Midbrain (tissue), 1 donor: Measurements from ENCODE around the gene RNF144B.
"Not testable (repeated sequence)": the region's sequence is repeated elsewhere in the genome, so short reads cannot be mapped to it uniquely, and the experiment has no call there.

Source experiments
- DNase-seq: peaks from one replicate; lab custom pipeline; 2025; lab: John Stamatoyannopoulos, UW

The RNF144B gene

DNA sequence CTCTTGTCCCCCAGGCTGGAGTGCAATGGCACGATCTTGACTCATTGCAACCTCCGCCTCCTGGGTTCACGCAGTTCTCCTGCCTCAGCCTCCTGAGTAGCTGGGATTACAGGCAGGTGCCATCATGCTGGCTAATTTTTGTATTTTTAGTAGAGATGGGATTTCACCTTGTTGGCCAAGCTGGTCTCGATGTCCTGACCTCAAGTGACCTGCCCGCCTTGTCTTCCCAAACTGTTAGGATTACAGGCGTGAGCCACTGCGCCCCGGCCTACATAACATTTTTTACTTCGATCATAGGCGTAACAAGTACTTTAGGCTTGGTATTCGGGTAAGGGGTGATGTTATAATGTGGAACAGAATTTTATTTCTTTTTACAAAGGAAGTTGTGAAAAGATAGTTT is 22.5 kb downstream of the RNF144B start:
- not testable (repeated sequence) for DNase-seq

DNA sequence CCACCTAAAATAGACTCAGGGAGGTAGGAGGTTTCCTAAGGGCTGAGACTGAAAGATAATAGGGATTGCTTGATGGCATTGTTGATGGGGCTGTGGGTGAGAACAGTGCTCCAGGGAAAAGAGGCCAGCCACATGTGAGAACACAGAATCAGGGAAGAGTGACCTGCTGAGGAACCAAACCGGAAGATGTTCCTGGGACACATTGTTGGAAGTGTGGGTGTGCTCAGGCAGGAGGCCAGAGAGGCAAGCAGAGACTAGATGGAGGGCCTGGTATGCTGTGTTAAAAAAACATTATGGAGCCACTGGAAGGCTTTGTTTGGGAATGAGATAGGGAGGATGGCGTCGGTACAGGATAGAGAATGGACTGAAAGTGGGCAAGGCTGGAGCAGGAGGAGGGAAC is 23.3 kb downstream of the RNF144B start:
- DNase-seq = no peak

DNA sequence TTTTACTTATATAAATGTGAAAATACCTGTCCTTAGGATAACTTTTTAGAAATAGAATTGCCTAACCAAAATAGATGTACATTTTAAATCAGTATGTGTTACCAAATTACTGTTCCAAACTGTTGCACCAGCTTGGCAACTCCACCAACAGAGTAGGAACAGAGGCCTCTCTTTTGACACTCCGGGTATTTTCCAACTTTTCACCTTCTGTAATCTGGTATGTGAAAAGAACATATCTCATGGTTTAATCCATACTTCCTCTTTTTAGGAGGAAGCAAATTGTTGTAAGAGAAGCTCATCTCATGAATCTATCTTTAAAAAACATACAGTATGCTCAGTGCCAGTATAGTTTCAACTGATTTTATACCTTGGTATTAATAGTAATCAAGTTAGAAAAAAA is 24.9 kb downstream of the RNF144B start:
- no peak for DNase-seq

DNA sequence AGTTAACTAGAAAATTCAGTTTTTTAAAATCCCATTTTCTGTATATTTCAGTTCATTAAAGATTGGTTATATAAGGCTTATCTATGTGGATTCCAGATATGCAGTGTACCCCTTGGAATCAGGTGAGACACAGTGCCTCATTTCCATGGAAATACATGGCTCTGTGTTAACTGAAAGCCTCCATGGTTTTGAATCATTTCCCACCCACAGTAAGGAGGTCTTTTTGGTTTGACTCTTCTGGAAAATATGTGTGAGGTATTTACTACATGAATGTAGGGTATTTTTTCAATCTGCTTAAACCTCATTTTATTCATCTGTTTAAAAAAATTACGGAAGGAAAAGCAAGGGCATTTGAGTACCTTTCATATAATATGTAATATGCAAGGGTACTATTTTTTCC is 25.5 kb downstream of the RNF144B start:
- no peak for DNase-seq

DNA sequence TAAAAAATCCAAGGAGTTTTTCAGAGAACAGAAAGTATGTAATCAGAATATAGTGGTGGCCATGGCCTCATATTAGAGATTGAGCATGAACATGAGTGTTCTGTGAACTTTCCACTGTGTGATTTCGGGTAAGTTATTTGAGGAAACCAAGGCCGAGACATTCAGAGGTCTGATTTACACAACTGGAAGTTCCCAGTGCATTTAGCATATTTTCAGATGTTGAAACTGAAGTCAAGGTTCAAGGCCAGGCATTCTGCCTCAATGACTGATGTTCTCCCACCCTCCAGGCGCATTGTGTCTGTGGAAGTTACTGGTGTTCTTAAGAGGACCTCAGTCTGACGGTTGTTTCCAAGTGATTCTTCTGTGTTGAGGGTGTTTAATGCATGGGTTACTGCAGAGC is 26.2 kb downstream of the RNF144B start:
- DNase-seq = no peak

DNA sequence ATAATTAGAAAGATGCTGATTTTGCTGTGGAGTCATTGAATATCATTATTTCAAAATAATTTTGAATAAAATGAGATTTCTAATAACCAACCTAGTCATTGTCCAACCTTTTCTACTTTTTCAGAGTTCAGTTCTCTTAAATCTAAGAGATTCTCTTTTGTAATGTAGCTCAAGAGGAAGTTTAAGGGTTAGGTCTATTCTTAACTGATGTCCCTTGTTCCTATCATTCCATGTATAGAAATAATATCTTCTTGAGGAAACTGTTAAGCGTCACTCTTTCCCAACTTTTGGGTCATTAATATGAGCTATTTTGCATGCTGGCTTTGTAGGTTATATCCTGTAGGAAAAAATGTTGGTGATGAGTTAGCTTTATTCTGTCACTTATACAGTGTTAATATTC is 27.0 kb downstream of the RNF144B start:
- no peak for DNase-seq

DNA sequence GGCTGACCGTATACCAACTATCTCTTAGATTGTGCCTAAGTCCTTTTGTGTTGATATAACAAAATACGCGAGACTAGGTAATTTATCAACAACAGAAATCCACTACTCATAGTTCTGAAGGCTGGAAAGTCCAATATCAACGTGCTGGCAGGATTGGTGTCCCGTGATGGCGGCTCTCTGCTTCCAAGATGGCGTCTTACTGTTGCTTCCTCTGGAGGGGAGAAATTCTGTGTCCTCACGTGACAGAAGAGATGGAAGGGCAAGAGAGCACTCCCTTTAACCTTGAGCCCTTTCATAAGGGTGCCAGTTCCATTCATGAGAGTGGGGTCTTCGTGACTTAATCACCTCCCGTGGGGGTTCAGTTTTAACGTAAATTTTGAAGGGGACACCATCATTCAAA is 28.1 kb downstream of the RNF144B start:
- DNase-seq = no peak

DNA sequence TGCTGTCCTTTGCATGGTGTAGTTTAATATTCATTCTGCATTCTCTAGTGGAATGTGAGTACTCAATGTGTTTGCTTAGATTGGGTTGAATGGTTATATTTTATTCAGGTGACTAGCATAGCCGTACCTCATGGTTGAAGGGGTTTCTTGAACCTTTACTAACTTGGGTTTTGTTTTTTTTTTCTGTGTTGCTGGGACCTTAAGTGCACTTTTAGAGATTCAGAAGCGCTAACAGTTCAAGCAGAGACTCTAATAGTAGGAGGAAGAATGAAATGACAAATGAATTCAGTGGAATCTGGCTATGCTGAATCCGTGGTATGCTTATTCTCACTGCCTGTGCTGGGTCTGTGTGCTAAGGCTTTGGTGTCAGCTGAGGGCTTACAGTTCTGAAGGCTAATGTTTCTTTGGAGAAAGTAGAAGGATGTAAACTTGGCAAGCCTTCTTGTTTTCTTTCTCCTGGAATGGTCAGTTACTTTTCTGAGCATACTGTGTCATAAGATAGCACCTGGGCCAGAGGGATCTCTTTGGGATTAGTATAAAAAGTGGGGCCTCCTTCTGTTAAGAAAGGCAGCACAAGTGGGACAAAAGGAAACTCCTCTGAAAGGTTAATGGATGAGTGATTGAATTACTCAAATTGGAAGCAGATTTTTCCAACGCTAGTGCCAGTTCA is 28.7 kb downstream of the RNF144B start:
- DNase-seq = no peak

DNA sequence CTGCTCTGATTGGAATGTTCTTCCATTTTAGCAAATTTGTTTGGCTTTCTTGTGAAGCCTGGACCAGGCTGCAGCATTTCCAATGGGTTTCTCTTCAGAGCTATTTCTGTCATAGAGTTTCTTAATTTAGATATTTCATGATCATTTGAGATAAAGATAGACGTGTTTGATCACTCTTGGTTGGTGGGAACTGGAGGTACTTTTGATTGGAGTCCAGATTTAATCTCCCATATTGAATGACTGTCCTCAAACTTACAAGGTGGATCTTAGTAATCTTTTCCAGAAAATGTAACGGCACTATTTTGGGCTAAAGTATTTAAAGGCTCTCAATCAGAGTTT is 29.2 kb downstream of the RNF144B start:
- no peak for DNase-seq

DNA sequence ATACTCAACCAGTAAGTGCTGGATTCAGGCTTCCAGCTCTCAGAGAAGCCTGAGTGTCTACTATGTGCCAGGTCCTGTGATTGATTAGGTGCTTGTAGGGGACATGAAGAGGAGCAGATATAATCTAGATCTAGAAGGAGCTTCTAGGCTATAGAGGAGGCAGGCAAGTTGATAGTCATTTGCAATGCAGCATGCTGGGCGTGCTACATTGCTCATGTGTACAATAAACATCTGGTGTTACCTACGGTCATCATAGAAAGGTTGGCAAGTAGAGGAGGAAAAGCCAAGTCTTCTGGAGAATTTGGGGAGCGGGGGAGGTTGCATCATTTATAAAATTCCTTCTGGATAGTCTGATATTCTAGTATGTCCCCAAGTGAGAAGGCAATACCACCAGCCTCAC is 33.2 kb downstream of the RNF144B start:
- DNase-seq = no peak

DNA sequence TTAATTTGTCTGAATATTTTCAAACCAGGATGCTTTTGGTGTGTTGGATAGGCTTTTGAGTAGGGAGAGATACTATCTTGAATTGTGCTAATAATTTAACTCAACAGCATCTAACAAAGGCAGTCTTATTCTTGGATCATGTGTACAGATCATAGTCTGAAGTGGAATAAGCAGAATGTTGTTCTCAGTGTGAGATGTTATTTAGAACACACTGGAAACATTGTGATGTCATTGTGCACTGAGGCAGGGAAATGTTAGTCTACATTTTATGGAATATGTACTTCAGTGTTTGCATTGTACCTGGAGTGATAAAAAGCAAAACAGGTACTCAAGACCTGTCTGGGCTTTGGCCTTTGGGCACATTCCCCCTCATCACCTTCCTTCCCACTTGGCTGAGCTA is 35.0 kb downstream of the RNF144B start:
- no peak for DNase-seq

DNA sequence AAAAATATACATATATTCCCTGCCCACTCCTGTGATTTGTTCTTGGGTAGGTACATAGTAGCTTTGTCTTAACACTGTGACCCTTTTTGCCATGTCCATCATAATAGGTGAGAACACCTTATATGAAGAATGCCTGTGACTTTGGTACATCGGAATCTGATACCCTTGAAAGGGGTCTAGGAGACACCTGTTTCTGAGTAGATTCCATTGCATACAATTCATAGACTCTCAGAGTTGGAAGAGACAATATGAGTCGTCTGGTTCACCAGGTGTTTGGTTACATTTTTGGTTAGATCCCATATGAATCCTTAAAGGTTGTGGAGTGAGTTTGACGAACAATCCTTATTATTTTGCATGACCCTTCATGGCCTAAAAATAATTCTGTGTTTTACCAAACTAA is 36.3 kb downstream of the RNF144B start:
- no peak for DNase-seq

DNA sequence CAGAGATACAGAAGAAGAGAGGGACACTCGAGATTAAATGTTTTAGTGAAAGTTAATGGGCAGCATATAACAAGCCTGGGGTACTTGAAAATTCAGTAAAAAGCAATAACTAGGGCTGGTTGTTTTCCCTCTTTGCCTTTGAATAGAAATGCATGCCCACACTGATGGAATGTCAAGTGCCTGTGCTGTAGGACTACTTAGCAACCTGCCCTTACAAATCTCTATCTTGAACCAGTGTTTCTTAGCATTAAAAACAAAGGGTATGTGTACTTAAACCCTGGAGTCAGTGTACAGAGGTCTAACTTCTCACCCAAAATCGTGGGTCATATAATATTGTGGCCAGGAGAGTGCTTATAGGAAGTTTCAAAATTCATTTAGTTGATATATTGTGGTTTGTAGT is 37.1 kb downstream of the RNF144B start:
- no peak for DNase-seq

DNA sequence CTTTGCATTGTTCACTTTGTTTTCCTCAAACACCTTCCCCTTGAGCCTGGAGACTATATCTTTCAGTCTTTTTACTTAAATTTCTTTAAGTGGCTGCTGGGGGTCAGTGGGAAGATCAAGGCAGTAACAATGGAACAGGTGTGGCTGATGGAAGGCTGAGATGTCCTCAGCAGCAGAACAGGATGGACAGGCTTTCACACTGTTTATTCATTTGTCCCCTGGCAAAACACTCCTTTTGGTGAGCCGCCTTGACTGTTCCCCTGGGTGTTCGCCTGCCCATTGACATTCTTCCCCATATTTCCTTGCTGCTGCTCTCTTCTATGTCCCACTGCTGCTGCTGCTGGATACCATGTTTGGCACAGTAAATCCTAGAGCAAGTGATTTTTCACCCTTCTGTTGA is 38.1 kb downstream of the RNF144B start:
- no peak for DNase-seq

DNA sequence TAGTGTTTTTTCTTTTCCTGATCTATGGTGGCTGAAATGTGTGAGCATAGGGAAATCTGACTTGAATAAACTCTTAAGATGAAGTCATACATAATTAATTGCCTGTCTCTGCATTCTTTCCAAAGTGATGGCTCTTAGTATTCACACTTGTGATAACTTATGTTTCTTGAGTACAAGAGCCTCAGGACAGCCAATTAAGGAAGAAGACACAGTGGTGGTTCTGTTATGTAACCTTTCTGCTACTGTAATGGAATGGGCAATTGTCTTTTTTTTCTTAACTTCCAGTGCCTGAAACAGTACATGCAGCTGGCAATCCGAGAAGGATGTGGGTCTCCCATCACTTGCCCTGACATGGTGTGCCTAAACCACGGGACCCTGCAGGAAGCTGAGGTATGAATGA is 40.1 kb downstream of the RNF144B start:
- no peak for DNase-seq

DNA sequence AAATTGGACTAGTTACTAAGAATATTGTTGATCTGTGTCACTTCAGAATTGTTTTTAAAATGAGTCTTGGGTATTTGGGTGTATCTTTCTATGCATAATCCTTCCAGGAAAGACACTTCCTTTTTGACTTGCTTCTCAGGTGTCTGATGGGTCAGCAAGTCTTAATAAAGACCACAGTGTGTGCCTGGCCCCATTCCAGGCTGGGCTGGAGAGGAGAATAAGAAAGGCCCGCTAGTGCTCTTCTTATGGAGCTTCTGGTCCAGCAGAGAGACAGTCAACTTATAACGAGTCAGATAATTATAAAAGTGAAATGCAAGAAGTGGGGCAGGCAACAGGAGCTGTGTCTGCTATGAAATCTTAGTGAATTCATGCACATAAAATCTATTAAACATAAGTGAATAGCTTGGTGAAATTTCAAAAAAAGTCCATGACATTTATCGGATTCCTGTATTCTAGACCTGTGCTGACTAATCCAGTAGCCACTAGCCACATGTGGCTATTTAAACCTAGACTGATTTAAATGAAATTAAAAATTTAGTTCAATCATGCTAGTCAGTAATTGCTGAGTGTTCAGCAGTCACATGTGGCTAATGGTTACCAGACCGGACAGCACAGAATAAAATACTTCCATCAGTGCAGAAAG is 42.6 kb downstream of the RNF144B start:
- DNase-seq = no peak

DNA sequence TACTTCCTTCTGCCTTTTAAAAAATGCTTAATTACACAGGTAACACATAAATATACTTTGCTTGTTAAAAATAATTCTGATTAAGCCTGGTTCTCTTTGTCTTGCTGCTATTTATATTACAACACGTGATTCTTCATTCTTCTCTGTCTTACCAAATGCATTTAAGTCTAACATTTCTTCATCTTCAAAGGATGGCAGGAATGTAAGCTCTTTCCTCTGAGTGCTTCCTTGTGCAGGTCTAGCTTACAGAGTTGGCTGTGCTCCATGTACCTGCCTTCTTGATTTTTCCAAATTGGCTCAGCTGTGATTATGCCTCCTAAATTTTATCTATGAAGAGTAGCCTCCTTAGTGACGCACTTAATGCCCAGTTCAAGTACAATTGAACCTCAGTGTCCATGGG is 44.4 kb downstream of the RNF144B start:
- DNase-seq = no peak

DNA sequence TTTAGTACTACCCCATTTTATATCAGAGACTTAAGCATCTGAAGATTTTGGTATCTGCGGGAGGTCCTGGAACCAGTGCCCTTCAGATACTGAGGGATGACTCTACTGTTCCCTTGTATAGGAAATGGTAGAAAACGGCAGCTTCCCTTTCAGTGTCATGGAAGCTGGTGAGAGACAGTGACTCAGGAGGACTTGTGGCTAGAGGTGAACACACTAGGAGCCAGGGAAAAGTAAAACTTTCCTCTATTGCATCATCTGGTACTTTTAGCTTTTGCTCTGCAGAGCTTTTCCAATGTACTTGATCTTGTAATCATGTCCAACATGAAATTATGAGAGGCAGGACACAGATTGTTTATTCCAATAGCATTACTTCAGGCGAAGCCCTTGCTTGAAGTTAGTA is 45.0 kb downstream of the RNF144B start:
- DNase-seq = no peak

DNA sequence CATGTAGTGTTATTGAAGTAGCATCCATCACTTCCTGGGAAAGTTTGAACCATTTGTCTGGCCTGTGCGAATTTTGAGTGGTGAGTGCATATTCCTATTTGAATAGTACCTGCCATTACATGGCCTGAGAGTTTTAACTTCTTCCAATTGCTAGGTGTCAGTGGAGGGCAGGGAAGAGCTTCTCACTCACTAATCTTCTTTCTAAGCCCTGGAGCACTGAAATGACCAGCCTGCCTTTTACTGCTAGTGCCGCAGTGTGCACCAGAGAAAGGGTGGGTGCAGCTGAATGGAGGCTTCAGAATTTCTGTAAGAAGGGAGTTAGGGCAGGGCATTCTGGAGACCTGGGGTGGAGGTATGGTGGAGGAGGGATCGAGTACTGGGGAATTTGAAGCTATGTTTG is 45.5 kb downstream of the RNF144B start:
- no peak for DNase-seq

DNA sequence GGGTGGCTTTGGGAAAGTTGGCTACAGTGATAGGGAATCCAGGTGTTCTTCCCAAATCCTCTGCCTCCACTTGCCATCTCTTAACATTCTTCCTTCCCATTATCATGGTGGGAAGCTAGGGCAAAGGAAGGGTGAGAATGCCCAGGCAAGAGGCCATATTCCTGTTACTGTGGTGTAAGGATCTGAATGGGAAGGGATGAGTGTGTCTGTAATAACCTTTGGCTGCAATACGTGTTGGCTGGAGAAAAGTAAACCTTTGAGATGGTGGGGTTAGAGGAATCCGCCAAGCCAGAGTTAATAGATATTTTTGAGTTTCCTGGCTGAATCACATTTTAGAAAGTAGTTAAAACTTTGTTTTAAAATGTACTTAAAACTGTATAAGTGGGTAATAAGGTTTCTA is 45.9 kb downstream of the RNF144B start:
- no peak for DNase-seq

DNA sequence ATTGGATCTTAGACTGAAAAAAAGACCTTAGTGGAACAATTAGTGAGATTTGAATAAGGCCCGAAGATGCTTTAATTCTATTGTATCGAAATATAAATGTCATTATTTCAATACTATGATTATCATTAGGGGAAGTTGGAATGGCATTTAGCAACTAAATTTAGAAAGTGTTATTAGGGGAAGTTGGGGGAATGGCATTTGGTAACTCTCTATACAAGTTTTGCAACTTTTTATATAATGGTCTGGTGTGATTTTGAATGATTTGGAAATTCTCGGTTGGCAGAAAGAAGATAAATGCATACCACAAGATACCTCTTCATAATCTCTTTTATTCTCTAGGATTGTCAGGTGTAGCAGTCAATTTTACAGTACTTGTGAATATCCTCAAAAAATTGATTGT is 49.2 kb downstream of the RNF144B start:
- no peak for DNase-seq

DNA sequence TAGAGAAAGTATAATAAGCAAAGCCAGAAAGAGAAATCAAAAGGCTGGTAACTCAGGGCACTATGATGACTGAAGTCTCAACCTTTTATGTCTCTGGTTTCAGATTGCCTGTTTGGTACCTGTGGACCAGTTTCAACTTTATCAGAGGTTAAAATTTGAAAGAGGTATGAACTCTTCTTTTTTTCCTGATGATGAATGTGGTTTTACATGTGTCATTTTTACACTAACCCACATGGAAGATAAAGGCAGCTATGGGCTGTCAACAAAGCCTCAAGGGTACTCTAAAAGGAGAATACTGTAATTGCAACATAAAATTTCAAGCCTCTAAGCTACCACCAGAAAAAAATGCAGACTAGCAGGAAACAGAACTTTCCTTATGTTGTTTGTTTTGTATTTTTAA is 52.4 kb downstream of the RNF144B start:
- no peak for DNase-seq

DNA sequence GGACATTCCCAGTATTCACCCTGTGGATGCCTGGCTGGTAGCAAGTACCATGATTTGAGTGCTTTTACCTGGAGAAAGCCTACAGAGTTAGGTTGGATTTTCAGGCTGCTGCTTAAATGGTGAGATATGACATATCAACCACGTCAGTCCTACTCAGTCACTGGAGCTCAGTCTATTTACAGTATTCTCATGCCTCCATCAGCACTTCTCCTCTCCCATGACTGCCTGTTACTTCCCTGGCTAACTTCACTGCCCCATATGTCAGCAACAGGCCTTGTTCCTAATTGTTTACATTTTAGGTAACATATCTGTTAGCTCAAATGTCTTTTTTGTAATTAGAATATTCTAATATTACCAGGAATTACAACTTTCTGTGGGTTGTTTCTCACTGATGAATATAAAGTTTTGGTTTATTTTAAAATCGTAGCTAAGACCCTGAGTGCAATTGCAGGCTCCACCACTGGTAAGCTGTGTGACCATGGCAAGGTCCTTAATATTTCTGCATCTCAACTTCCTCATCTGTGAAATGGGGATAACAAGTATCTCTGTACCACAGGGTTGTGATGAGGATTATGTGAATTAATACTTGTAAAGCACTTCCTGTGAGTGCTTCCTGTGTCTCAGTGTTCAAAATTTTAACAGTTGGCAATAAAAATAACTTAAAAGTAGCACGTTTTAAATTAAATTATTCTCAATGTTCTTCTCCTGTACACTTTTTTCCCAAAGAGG is 54.3 kb downstream of the RNF144B start:
- no peak for DNase-seq

DNA sequence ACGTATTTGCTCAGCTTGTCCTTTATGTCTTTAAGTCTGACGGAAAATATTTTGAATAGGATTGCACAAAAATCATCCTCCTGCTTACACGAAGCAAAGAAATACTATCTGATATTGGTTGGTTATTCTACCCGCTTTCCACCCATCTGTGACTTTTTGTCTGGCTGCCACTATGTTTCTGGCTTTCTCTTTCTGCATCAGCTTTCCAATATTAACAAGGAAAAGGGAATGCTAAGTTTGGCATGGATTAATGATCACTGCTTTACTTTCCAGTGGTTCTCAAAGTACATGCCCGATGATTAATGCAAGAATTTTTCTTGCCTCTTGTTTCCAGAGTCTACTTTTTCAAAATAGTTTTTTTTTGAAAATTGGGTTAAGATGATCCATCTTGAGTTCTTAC is 57.0 kb downstream of the RNF144B start:
- peak; percentile 5 for DNase-seq
